HG02759 (cell line): Measurements from ENCODE around the gene SAFB2.

ENCODE experiments used
- ATAC-seq: cut with Tn5 transposase; IDR thresholded peaks from one replicate; pipeline ENCODE4 v1.9.1; 2021; ENCODE audit warnings: mild to moderate bottlenecking, moderate library complexity; ENCODE audit not compliant: unreplicated experiment

The SAFB2 gene

DNA sequence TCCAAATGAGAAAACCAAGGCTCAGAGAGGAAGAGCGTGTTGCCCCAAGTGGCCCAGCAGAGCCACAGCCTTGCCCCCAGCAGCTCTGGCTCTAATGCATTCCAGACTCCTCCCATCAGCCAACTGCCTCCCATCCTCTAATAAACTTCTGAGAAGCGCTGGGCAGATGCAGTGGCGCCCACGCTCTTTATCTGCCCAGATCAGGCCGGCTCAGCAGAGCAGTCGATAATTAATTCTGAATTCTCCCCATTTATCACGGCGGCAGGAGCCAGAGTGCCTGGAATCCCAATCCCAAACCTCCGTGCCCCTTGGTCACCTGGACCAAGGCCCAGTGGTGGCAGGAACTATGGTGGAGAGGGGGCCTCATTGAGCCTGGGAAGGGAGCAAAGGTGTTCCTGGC lies 68.7 kb downstream of the SAFB2 start:
- no peak for ATAC-seq

DNA sequence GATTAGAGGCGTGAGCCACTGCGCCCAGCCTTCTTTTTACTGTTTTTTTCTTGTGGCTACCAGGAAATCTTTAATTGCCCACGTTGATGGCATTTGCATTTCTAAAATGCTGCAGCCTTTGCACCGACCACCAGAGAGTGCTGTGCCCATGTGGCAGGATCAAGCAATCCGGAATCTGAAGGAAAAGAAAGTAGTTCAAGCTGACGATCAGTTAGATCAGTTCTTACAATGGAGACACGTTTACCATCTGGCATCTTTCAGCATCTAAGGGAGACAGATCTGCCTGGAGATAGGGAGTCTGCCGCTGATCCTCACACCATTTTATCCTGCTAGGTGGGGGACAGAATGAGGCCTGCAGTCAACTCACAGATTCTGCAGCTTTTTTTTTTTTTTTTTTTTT lies 74.7 kb downstream of the SAFB2 start:
- ATAC-seq: no peak

DNA sequence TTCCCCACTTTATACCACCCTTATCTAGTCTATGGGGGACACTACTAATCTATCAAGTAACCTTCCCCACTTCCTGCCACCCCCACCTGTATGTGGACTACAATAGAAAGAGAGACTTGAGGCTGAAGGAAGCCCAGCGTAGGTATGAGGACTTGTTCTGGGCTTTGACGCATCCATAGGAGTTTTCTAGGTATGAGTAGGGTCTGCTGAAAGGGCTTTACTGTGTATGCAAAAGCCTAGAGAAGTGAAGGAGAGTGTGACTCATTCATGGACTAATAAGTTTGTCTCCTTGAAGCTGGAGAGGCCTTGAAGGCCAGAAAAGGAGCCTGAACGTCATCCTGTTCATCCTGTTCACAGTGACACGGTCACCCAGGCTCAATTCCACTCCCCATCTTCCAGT lies 76.6 kb downstream of the SAFB2 start:
- no peak for ATAC-seq

DNA sequence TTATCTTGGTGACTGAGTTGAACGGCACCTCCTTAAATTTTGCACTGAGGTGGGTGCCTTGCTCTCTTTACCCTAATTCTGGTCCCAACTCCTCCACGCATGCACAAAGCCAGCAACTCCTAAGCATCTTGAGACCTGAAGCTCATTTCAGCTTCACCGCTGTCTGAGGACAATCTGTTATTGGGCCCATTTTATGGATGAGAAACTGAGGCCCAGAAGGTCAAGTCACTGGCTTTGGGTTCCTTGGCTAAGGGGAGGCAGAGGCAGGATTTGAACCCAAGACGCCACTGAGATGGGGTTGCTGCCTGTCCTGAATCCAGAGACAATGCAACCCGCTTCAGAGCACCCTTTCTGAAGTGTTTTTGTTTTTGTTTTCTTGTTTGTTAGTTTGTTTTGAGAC lies 77.5 kb downstream of the SAFB2 start:
- no peak for ATAC-seq

DNA sequence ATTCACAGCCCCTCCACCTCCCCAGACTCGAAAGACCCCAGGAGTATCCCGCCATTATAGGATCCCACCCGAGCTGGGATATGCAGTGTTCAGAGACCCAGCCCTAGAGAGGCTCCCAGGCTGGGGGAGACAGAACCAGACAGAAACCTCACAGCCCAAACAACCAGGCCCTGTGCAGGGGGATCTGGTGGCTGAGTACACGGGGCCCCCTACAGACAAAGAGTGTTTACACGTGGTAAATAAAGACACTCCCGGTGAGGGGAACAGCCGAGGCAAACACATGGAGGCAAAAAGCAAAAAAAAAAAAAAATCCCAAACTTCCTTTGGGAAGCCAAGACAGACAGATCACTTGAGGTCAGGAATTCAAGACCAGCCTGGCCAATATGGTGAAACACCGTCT lies 79.9 kb downstream of the SAFB2 start:
- no peak for ATAC-seq

DNA sequence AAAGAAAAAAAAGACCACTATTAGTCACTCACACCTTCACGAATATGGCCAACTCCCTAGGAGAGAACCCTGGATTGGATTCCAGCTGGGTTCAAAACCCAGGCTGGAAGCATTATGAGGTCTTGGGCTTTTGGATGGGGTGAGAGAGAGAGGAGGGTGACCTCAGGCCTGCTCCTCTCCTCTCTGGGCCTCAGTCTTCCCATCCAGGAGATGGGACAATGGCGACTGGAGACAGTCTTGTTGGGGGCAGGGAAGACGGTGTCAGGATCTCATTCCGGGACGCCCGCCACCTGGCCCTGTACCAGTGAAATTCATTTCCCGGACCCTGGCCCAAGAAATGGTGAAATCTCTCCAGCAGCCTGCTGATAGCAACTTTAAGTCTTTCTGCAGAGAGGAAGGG lies 81.1 kb downstream of the SAFB2 start:
- ATAC-seq: no peak

DNA sequence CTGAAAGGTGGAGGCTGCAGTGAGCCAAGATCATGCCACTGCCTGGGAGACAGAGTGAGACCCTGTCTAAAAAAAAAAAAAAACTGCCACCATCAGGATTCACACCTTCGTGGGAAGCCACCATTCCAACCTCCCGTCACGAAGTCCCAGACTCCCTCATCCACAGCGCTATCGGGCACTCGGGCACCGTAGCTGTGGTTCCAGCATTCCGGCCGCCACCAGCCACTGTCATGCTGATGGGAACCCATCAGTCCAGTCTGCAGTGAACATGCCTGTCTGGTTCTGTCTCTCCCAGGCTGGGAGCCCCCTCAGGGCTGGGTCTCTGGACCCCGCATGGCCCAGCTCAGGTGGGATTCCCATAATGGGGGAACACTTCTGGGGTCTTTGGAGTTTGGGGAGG lies 82.4 kb downstream of the SAFB2 start:
- no peak for ATAC-seq

DNA sequence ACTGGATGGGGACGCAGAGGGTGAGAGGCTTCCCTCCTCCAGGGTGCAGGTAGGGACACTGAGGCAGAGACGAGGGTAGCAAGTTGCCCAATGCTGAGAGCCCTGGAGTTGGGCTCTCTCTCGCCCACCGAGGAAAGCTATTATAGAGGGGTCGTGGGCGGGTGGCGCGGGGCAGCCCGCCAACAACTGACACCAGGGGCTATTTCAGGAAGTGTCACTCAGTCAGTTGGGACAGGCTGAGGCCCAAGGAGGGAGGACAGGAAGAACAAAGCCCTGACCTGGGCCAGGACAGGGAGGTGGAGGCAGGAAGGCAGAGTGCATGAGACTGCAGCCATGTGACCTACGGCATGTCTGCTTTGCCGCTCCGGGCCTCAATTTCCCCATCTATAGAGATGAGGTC lies 84.7 kb downstream of the SAFB2 start:
- no peak for ATAC-seq
